Activated naive CD8-positive, alpha-beta T cell treated with anti-CD3 and anti-CD28 coated beads for 36 hours (primary cell): ENCODE data around the gene OSER1. TPM values are rescaled to one million over a fixed set of nuclear protein-coding genes. Genes with fewer than 3 reads are reported as not detected.

Source experiments
- DNase-seq: peaks from one replicate; pipeline ENCODE4 v3.0.0; 2021
- H3K27ac Mint-ChIP-seq: one replicate; pipeline ENCODE4 v1.8.0; 2022; ENCODE audit warnings: mild to moderate bottlenecking, moderate library complexity, mixed read lengths
- H3K27me3 Mint-ChIP-seq: one replicate; pipeline ENCODE4 v1.8.0; 2022; ENCODE audit warnings: mild to moderate bottlenecking, mixed read lengths
- H3K36me3 Mint-ChIP-seq: one replicate; pipeline ENCODE4 v1.8.0; 2021; ENCODE audit warnings: mild to moderate bottlenecking, mixed read lengths
- H3K4me1 Mint-ChIP-seq: one replicate; pipeline ENCODE4 v1.8.0; 2021; ENCODE audit warnings: mixed read lengths
- H3K4me3 Mint-ChIP-seq: one replicate; pipeline ENCODE4 v1.8.0; 2022; ENCODE audit warnings: mild to moderate bottlenecking, moderate library complexity, mixed read lengths
- H3K9me3 Mint-ChIP-seq: one replicate; pipeline ENCODE4 v1.8.0; 2022; ENCODE audit warnings: mixed read lengths
- total RNA-seq, 2 experiments: library from RNA; stranded (reverse); gene quantifications; one replicate each; pipeline ENCODE4 v1.2.3, GENCODE V29; 2021

OSER1 gene
- total RNA-seq, 2 experiments from 2014 or later: 25.5 to 26.4 TPM

GRCh38 chr20:44217342-44218092, 6.9 kb upstream of the OSER1 start:
- H3K4me1 Mint-ChIP-seq: peaks cover 44% of the 10 kb centered on the region
- no peaks in the 10 kb centered on the region for H3K9me3 Mint-ChIP-seq
- peak; percentile 56 for DNase-seq
- peak overlapping the region; percentile 68 for H3K4me3 Mint-ChIP-seq
- H3K36me3 Mint-ChIP-seq: no peaks in the 10 kb centered on the region
- H3K27ac Mint-ChIP-seq: peak overlapping the region; percentile 72
- H3K27me3 Mint-ChIP-seq: no peaks in the 10 kb centered on the region

- Mint-ChIP-seq H3K4me1 (peaks cover 51% of the 10 kb centered on the region), H3K36me3 (no peaks in the 10 kb centered on the region), H3K27ac (peak overlapping the region; percentile 2), H3K4me3 (no peak overlapping the region), H3K27me3 (no peaks in the 10 kb centered on the region), H3K9me3 (no peaks in the 10 kb centered on the region)
- peak; percentile 73 for DNase-seq
These were observed 4.6 kb upstream of the OSER1 start for GRCh38 chr20:44215125-44215524.

- Mint-ChIP-seq H3K4me1 (peaks cover 50% of the 10 kb centered on the region), H3K9me3 (no peaks in the 10 kb centered on the region), H3K36me3 (no peaks in the 10 kb centered on the region), H3K27ac (no peak overlapping the region), H3K4me3 (no peak overlapping the region), H3K27me3 (no peaks in the 10 kb centered on the region)
- DNase-seq: no peak
These were observed 2.2 kb upstream of the OSER1 start for GRCh38 chr20:44212792-44213191.

- Mint-ChIP-seq H3K4me1 (peaks cover 50% of the 10 kb centered on the region), H3K36me3 (peaks cover 3% of the 10 kb centered on the region), H3K27ac (peak overlapping the region; percentile 93), H3K4me3 (peak overlapping the region; percentile 95), H3K27me3 (no peaks in the 10 kb centered on the region), H3K9me3 (no peaks in the 10 kb centered on the region)
- DNase-seq: peak; percentile 21
These were observed 837 bp upstream of the OSER1 start for GRCh38 chr20:44211177-44212039.

- H3K4me1 Mint-ChIP-seq: peaks cover 50% of the 10 kb centered on the region
- DNase-seq: peak; percentile 20
These were observed 725 bp downstream of the OSER1 start for GRCh38 chr20:44209686-44210405.

GRCh38 chr20:44208770-44209169, 1.8 kb downstream of the OSER1 start:
- H3K4me3 Mint-ChIP-seq: peak overlapping the region; percentile 95
- no peak for DNase-seq
- peak overlapping the region; percentile 90 for H3K27ac Mint-ChIP-seq
- peaks cover 10% of the 10 kb centered on the region for H3K36me3 Mint-ChIP-seq
- H3K27me3 Mint-ChIP-seq: no peaks in the 10 kb centered on the region
- peaks cover 54% of the 10 kb centered on the region for H3K4me1 Mint-ChIP-seq
- no peaks in the 10 kb centered on the region for H3K9me3 Mint-ChIP-seq

More at GRCh38 chr20:44209686-44210405, 725 bp downstream of the OSER1 start:
- Mint-ChIP-seq H3K27me3 (no peaks in the 10 kb centered on the region), H3K9me3 (no peaks in the 10 kb centered on the region), H3K36me3 (peaks cover 10% of the 10 kb centered on the region), H3K27ac (peak overlapping the region; percentile 90), H3K4me3 (peak overlapping the region; percentile 95)

- Mint-ChIP-seq H3K4me1 (peaks cover 54% of the 10 kb centered on the region), H3K27me3 (no peaks in the 10 kb centered on the region), H3K4me3 (peak overlapping the region; percentile 2), H3K36me3 (peaks cover 10% of the 10 kb centered on the region), H3K9me3 (no peaks in the 10 kb centered on the region), H3K27ac (no peak overlapping the region)
- DNase-seq: no peak
These were observed 2.4 kb downstream of the OSER1 start for GRCh38 chr20:44208165-44208564.

- Mint-ChIP-seq H3K27ac (peak overlapping the region; percentile 22), H3K4me3 (no peak overlapping the region)
These were observed 3.3 kb downstream of the OSER1 start for GRCh38 chr20:44207126-44207723.

GRCh38 chr20:44206132-44206531, 4.4 kb downstream of the OSER1 start:
- Mint-ChIP-seq H3K27ac (no peak overlapping the region), H3K4me1 (peaks cover 44% of the 10 kb centered on the region), H3K4me3 (no peak overlapping the region), H3K27me3 (no peaks in the 10 kb centered on the region), H3K36me3 (peaks cover 14% of the 10 kb centered on the region), H3K9me3 (no peaks in the 10 kb centered on the region)
- DNase-seq: no peak

More at GRCh38 chr20:44207126-44207723, 3.3 kb downstream of the OSER1 start:
- Mint-ChIP-seq H3K36me3 (peaks cover 10% of the 10 kb centered on the region), H3K4me1 (peaks cover 51% of the 10 kb centered on the region), H3K9me3 (no peaks in the 10 kb centered on the region), H3K27me3 (no peaks in the 10 kb centered on the region)
- DNase-seq: no peak

GRCh38 chr20:44204832-44205215, 5.7 kb downstream of the OSER1 start:
- Mint-ChIP-seq H3K36me3 (peaks cover 20% of the 10 kb centered on the region), H3K4me3 (no peak overlapping the region), H3K4me1 (peaks cover 45% of the 10 kb centered on the region)

GRCh38 chr20:44204156-44204831, 6.3 kb downstream of the OSER1 start:
- Mint-ChIP-seq H3K9me3 (no peaks in the 10 kb centered on the region), H3K27me3 (no peaks in the 10 kb centered on the region), H3K4me1 (peaks cover 46% of the 10 kb centered on the region), H3K4me3 (no peak overlapping the region), H3K27ac (no peak overlapping the region), H3K36me3 (peaks cover 24% of the 10 kb centered on the region)
- DNase-seq: no peak

More at GRCh38 chr20:44204832-44205215, 5.7 kb downstream of the OSER1 start:
- H3K27me3 Mint-ChIP-seq: no peaks in the 10 kb centered on the region
- no peak overlapping the region for H3K27ac Mint-ChIP-seq
- H3K9me3 Mint-ChIP-seq: no peaks in the 10 kb centered on the region
- no peak for DNase-seq

- Mint-ChIP-seq H3K27ac (no peak overlapping the region), H3K9me3 (no peaks in the 10 kb centered on the region), H3K4me3 (no peak overlapping the region), H3K4me1 (peaks cover 41% of the 10 kb centered on the region), H3K36me3 (peaks cover 30% of the 10 kb centered on the region), H3K27me3 (no peaks in the 10 kb centered on the region)
- no peak for DNase-seq
These were observed 7.4 kb downstream of the OSER1 start for GRCh38 chr20:44203161-44203560.

GRCh38 chr20:44200983-44201382, 9.6 kb downstream of the OSER1 start:
- Mint-ChIP-seq H3K9me3 (no peaks in the 10 kb centered on the region), H3K27me3 (no peaks in the 10 kb centered on the region), H3K4me3 (no peak overlapping the region), H3K36me3 (peaks cover 26% of the 10 kb centered on the region), H3K27ac (no peak overlapping the region), H3K4me1 (peaks cover 23% of the 10 kb centered on the region)
- DNase-seq: no peak

GRCh38 chr20:44200371-44200770, 10.2 kb downstream of the OSER1 start:
- Mint-ChIP-seq H3K9me3 (no peaks in the 10 kb centered on the region), H3K27ac (no peak overlapping the region), H3K36me3 (peaks cover 25% of the 10 kb centered on the region), H3K4me3 (no peak overlapping the region), H3K4me1 (peaks cover 23% of the 10 kb centered on the region), H3K27me3 (no peaks in the 10 kb centered on the region)
- no peak for DNase-seq
